COR-L47 (cell line): ENCODE data around the gene EPHA7.

Experiments used
- DNase-seq: peaks from one replicate; lab custom pipeline; 2025; lab: John Stamatoyannopoulos, UW

EPHA7 gene

DNA sequence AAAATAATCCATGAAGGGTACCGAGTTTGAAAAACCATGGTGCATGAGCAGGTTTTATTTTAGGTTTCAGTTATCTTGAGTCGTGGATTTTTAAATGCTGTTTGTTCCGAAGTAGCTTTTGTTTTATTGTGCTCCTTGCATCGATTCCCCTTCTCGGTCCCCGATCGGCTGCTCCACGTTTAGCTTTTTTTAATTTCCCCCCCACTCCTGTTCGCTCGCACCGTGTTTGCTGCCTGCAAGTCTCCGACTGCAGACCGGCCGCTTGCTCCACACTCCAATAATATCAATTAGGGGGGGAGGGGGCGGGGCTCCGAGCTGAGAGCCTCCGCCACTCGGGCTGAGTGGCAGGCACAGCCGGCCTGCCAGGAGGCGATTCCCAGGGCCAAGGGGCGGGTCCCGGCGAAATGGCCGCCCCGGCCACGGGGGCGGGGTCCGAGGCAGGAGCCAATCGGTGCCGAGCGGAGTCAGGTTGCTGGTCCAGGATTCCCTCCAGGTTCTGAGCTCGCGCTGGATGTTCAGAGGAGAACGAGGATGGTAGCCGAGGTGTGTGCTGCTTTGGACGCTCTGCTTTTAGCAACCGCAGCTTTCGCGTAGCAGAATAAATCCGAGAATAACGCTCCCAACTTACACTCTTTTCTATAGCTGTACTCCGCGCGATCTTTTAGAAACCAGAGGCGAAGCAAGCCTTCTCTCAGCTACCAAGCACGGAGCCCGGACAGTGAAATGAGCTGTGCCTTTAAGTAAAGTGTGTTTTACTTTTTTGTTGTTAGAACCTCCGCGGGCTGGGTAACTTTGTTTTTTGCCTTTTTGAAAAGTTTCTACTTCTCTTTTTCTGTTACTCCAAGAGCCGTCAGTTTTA, at the start of gene EPHA7:
Gene EPHA7, minus strand, starts transcription at position 256 of the 859 bp plus-strand sequence. Its CDS starts 218 bp downstream, at position 38.
- DNase-seq: peak; percentile 98

DNA sequence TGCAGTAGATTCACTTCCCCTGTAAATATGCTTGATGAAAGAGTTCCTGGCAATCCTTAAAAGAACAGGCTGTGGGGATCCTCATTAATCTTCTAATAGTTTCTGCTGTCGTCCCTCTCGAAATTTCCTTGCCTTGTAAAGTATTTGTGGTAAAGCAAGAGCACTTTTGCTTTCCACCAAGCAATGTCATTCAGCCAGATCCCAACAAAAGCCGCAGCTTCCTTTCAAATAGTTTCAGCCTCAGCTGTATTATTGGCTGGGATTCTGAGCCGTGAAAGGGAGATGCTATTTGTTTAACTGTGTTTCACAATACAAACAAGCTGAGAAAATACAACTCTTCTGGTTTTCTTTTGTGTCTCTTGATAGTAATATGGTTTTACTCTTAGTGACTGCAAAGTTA, 48.9 kb upstream of the EPHA7 start:
- DNase-seq: no peak

DNA sequence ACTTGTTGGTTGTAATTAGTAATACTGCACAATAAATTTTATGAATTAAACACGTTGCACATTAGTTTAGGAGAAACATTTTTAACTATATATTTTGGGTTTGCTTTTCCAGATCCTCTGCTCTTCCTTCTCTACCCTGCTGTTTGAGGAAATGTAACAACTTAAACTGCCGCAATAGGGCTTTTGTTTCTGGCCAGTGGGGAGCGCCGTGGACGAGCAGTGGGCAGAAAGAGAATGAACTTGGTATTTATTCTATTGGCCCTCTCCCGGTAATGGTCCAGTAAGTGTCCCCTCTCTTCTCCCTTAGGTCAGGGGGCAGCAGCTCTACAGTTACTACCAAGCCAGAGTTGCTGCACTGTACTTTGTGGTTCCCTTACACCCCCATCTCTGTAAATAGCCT, 35.2 kb upstream of the EPHA7 start:
- no peak for DNase-seq

- DNase-seq: no peak
Measured at GRCh38 chr6:93453956-93454355, 34.6 kb upstream of the EPHA7 start.

- no peak for DNase-seq
Measured at GRCh38 chr6:93447874-93448273, 28.5 kb upstream of the EPHA7 start.

GRCh38 chr6:93437491-93437890, 18.1 kb upstream of the EPHA7 start:
- DNase-seq: no peak

DNA sequence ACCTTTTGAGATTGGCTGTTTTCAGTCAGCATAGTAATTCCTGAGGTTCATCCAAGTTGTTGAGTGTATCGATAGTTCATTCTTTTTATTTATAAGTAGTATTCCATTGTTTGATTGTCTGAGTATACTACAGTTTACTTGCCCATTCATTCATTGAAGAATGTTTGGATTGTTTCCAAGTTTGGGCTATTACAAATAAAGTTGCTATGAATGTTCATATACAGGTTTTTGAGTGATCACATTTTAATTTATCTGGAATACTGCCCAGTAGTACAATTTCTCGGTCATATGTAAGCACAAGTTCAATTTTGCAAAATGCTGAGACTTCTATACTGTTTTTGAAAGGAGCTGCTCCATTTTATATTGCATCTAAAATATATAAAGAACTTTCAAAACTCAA, 14.2 kb upstream of the EPHA7 start:
- DNase-seq: peak; percentile 32

- no peak for DNase-seq
Measured at GRCh38 chr6:93424303-93425064, 5.1 kb upstream of the EPHA7 start.

DNA sequence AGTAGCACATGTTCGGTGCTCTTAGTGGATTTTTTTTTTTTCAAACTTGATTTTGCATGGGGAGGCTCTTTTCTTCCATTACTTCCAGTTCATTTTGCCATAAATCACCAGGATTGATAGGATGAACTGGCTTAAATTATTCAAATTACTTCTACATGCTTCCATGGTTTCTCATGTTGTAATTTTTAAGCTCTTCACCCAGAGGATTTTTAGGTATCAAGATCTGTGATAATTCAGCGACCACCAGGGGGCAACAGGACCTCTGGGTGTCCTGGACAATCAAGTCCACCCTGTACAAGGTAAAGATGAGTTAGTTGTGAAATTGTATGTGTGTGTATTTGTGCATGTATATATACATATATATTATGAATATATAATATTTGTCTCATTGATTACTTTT, 4.2 kb upstream of the EPHA7 start:
- DNase-seq: peak; percentile 81

GRCh38 chr6:93420163-93420795, 920 bp upstream of the EPHA7 start:
- peak; percentile 37 for DNase-seq

DNA sequence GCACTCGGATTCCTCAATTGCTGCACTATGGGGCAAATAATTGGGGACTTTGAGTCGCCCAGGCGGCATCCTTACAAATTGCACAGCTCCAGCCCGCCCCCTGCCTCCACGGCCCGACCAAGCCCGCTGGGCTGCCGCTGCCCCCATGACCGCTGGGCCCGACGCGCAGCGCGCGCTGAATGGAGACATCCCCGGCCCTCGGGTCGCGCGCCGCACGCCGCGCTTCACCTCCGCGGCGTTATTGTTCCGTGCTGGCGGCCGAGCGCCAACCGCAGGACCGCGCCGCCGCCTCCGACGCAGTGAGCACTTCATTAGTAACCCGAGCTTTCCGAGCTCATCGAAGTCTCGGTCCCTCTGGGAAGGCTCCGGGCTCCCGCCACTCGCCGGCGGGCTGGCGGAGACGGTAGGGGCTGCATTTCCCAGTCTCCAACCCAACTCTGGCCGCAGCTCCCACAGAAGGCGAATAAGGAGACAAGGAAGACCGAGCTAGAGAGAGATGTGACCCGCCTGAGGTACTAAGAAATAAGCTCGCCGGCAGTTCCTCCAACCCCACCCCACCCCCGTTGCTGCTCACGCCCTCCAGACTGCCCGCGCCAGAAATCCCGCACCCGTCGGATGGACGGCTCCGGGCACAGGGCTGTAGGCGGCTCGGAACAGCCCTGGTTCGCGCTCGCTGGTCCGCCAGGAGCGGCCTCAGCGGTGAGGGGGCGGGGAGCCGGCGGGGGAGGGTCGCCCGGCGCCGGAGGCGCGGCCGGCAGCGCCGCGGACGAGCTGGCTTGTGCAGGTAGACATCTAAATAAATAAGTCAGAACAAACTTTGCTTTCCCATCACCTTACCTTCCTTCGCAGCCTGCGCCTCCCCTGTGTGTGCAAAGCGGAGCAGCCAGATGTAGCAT, 703 bp downstream of the EPHA7 start:
- peak; percentile 54 for DNase-seq

GRCh38 chr6:93418033-93418407, 1.3 kb downstream of the EPHA7 start:
- peak; percentile 48 for DNase-seq

DNA sequence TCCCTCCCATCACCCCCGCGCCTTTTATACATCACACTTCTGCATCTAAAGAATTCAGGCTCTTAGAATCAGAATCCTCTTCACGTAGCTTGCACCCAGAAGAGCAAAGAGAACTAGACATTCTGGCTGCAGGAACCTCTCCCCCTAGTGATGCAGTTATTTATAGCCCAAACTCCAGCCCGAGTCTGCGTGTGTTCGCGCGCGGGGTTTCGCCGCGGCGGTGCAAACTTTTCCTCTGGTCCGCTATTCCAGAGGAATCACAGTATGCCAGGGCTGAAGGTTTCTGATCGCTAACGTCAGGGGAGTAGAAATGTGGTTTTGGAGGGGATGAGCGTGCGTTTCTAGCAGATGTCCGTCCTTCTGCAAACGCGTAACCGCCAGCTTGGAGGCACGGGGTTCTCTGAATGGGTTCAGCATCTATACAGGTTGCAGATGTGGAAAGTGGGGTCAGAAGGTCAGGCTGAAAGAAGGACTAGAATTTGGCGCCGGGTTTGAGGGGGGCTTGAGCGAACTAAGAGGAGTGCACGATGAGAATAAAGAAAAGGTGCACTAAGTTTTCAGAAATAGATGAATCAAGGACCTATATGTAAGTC, 1.8 kb downstream of the EPHA7 start:
- peak; percentile 67 for DNase-seq

GRCh38 chr6:93416571-93417420, 2.6 kb downstream of the EPHA7 start:
- peak; percentile 82 for DNase-seq

GRCh38 chr6:93413190-93413589, 6.2 kb downstream of the EPHA7 start:
- DNase-seq: no peak

DNA sequence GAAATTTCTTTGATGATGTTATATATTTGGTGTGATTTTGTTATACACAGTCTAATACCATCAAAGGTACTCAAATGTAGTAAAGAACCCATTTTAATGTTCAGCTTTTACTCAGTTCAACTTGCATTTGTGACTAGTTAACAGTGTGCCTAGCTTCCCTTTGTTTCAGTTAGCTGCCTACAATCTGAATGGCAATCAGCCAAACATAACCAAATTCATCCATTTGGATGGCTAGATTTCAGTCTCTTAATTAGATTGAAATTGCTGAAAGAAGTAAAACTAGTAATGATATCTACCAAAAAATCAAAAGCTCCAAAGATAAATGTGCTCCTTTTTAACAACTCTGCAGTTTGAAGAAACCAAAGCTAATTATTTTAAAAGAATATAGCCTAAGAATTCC, 6.9 kb downstream of the EPHA7 start:
- DNase-seq: peak; percentile 27

- peak; percentile 64 for DNase-seq
Measured at GRCh38 chr6:93407186-93407585, 12.2 kb downstream of the EPHA7 start.

DNA sequence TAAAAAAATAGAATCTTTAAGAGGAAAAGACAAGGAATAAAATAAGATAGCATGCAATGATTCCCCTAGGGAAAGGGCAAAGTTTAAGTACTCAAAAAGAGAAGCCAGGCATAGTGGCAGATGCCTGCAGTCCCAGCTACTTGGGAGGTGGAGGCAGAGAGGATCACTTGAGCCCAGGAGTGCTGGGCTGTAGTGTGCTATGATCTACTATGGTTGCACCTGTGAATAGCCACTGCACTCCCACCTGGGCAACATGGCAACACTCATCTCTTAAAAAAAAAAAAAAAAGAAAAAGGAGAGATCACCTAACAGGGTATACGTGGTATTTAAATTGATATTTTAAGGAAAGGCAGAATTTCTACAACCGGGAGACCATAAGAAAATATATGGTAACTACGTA, 16.0 kb downstream of the EPHA7 start:
- DNase-seq: no peak

GRCh38 chr6:93398723-93399122, 20.6 kb downstream of the EPHA7 start:
- no peak for DNase-seq

GRCh38 chr6:93394471-93394870, 24.9 kb downstream of the EPHA7 start:
- DNase-seq: no peak
